HG02884 (cell line): Measurements from ENCODE around the gene ACTR3C.
A peak's percentile ranks its signal among the peaks of the same experiment; 100 is the strongest.

ENCODE experiments used
- ATAC-seq: cut with Tn5 transposase; IDR thresholded peaks from one replicate; pipeline ENCODE4 v1.9.1; 2021; ENCODE audit warnings: mild to moderate bottlenecking, moderate library complexity; ENCODE audit not compliant: unreplicated experiment

The ACTR3C gene

GRCh38 chr7:150322833-150323681, at the start of gene ACTR3C, which contains the start of gene LRRC61:
Gene ACTR3C, minus strand, starts transcription at chr7:150323545. Its CDS starts 28,249 bp downstream, at chr7:150295296.
Gene LRRC61, plus strand, starts transcription at chr7:150323355. Its CDS starts 13,507 bp downstream, at chr7:150336862.
- ATAC-seq: peak; percentile 40

GRCh38 chr7:150372271-150373048, 49.1 kb upstream of the ACTR3C start:
- ATAC-seq: no peak

GRCh38 chr7:150371996-150372270, 48.6 kb upstream of the ACTR3C start:
- ATAC-seq: no peak

- no peak for ATAC-seq
These were observed 48.0 kb upstream of the ACTR3C start for GRCh38 chr7:150371131-150371995.

GRCh38 chr7:150370612-150371071, 47.3 kb upstream of the ACTR3C start:
- ATAC-seq: no peak

GRCh38 chr7:150369748-150370501, 46.6 kb upstream of the ACTR3C start:
- ATAC-seq: no peak

GRCh38 chr7:150368884-150369747, 45.8 kb upstream of the ACTR3C start:
- peak; percentile 37 for ATAC-seq

- peak; percentile 49 for ATAC-seq
These were observed 44.9 kb upstream of the ACTR3C start, which contains the start of gene REPIN1 for GRCh38 chr7:150368096-150368883. Gene REPIN1, plus strand, starts transcription at chr7:150368822. Its CDS starts 890 bp downstream, at chr7:150369712.

GRCh38 chr7:150367677-150368095, 44.3 kb upstream of the ACTR3C start:
- no peak for ATAC-seq

- no peak for ATAC-seq
These were observed 42.5 kb upstream of the ACTR3C start for GRCh38 chr7:150365673-150366398.

- ATAC-seq: no peak
These were observed 41.8 kb upstream of the ACTR3C start for GRCh38 chr7:150365194-150365593.

GRCh38 chr7:150363872-150364271, 40.5 kb upstream of the ACTR3C start:
- ATAC-seq: no peak

- no peak for ATAC-seq
These were observed 40.0 kb upstream of the ACTR3C start for GRCh38 chr7:150363370-150363769.

GRCh38 chr7:150361807-150362621, 38.7 kb upstream of the ACTR3C start:
- ATAC-seq: no peak

GRCh38 chr7:150361402-150361801, 38.1 kb upstream of the ACTR3C start:
- ATAC-seq: no peak

- no peak for ATAC-seq
These were observed 37.2 kb upstream of the ACTR3C start for GRCh38 chr7:150360363-150361058.
